Lower leg skin (tissue), 4 donors: ENCODE data around the gene TNFRSF13B. TPM values are rescaled to one million over a fixed set of nuclear protein-coding genes. Genes with fewer than 3 reads are reported as not detected.
"Not testable (repeated sequence)": the region's sequence is repeated elsewhere in the genome, so short reads cannot be mapped to it uniquely, and the experiment has no call there.

ENCODE experiments used
- DNase-seq, 2 donors: peaks; one replicate each; pipeline ENCODE4 v3.0.0-alpha.2; 2019; ENCODE audit warnings: low spot score in 2 of 2
- H3K4me3 ChIP-seq: fragments of 200-600 bp; sonication (generic); 2 replicates; pipeline ENCODE4 v1.5.1; 2017; ENCODE audit warnings: mild to moderate bottlenecking, low read depth; ENCODE audit not compliant: poor library complexity, severe bottlenecking
- POLR2A ChIP-seq, 2 donors: fragments of 450-650 bp; IDR thresholded peaks; one replicate each; pipeline ENCODE4 v1.6.1; 2016 to 2017; ENCODE audit warnings: antibody characterized with exemption in 2 of 2, mild to moderate bottlenecking in 1 of 2, moderate library complexity in 1 of 2
- WGBS, 2 donors: methylation state at CpG; one replicate each; pipeline ENCODE4 v1.1.5; 2018; 5-methylcytosine and 5-hydroxymethylcytosine counted together
- intact Hi-C: fragments of 100-400 bp; cut with DNase I; formaldehyde crosslinking; loops from one replicate; pipeline ENCODE4 v1.15.0; 2023; ENCODE audit warnings: low total_unique reads
- total RNA-seq, 4 donors: library from RNA; depleted of rRNA; stranded (reverse); fragments of >200 nt; gene quantifications; one replicate each; pipeline ENCODE4 v1.1.0, GENCODE V29; 2016
- TF ChIP-seq, protein P1 (sequence below), 3 donors: fragments of 450-650 bp; IDR thresholded peaks; one replicate each; pipeline ENCODE4 v1.5.1; 2016; ENCODE audit warnings: antibody characterized with exemption in 3 of 3, mild to moderate bottlenecking in 3 of 3, moderate library complexity in 2 of 3

The TNFRSF13B gene
- total RNA-seq, 4 donors from 2014 or later: not detected

DNA sequence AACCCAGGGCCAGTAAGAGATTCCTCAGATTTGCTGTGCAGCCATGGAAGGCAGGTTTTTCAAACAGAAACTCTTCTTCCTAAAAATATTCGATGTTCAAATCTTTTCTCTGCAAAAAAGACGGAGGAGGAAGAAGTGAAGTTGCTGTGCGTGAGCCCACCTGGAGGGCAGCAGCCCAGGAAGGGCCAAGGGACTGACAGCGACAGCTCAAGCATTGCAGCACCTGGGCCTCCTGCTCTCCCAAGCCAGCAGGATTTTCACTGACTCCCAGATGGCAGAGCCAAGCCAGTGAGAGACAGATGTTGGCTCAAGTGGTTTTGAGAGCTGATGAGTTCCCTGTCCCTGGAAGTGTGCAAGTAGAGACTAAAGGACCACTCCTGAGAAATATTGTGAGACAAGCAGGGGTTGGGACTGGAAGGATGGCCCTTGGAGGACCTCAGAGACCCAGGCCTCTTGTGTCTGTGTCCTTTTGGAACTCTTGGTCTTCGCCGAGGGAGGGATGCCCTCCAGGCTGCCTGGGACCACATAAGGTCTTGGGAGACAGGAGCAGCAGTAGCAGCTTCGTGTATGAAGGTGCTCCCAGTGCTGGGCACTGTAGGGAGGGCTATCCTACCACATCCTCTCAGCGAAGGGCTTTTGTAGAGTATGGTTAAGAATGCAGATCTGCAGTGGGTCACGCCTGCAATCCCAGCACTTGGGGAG is 29.3 kb upstream of the TNFRSF13B start:
- intact Hi-C loops: loop anchor here (10.0 kb wide), 1 partner anchor 134 kb away; no protein-coding TSS in a partner anchor
- WGBS, 2 donors: 79 to 84% methylated on average over 9 of the region's 9 CpGs
- DNase-seq: no peak
- no peak overlapping the region for H3K4me3 ChIP-seq
- TF ChIP-seq POLR2A (IDR thresholded peaks at IDR 0.05): no peak
- TF ChIP-seq, protein P1, sequence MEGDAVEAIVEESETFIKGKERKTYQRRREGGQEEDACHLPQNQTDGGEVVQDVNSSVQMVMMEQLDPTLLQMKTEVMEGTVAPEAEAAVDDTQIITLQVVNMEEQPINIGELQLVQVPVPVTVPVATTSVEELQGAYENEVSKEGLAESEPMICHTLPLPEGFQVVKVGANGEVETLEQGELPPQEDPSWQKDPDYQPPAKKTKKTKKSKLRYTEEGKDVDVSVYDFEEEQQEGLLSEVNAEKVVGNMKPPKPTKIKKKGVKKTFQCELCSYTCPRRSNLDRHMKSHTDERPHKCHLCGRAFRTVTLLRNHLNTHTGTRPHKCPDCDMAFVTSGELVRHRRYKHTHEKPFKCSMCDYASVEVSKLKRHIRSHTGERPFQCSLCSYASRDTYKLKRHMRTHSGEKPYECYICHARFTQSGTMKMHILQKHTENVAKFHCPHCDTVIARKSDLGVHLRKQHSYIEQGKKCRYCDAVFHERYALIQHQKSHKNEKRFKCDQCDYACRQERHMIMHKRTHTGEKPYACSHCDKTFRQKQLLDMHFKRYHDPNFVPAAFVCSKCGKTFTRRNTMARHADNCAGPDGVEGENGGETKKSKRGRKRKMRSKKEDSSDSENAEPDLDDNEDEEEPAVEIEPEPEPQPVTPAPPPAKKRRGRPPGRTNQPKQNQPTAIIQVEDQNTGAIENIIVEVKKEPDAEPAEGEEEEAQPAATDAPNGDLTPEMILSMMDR (IDR thresholded peaks at IDR 0.05): no peak

DNA sequence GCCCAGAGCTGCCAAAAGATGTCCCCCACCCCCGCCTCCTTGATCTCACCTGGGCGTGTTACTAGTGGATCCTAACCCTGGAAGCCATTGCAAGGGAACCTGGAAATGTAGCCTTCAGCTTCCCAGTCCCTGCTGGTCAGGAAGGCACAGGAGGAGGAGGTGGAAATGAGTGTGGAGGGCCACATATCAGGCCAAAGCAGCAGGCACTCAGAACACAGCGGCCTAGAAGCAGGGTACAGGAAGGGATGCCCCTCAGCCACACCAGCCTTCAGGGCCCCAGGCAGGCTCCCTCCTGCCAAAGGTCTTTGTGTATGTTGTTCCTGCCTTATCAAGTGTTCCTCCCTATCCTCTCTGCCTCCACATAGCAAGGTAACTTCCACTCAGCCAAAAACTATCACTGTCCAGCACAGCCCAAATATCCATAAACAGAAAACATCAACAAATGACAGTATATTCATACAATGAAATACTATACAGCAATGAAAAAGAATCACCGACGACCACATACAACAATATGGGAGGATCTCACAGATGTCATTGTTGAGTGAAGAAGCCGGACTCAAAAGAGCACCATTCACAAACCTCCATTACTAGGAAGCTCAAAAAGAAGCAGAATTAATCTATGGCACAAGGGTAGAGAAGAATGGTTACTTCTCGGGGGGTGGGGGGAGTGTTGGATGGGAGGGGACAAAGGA is 28.2 kb upstream of the TNFRSF13B start:
- intact Hi-C loops: loop anchor here (10.0 kb wide), 1 partner anchor 135 kb away; no protein-coding TSS in a partner anchor
- TF ChIP-seq POLR2A (IDR thresholded peaks at IDR 0.05): no peak
- TF ChIP-seq, protein P1 (IDR thresholded peaks at IDR 0.05): no peak
- no peak overlapping the region for H3K4me3 ChIP-seq
- no peak for DNase-seq
- 90% methylated on average over 6 to 7 of the region's 7 CpGs for WGBS, 2 donors

DNA sequence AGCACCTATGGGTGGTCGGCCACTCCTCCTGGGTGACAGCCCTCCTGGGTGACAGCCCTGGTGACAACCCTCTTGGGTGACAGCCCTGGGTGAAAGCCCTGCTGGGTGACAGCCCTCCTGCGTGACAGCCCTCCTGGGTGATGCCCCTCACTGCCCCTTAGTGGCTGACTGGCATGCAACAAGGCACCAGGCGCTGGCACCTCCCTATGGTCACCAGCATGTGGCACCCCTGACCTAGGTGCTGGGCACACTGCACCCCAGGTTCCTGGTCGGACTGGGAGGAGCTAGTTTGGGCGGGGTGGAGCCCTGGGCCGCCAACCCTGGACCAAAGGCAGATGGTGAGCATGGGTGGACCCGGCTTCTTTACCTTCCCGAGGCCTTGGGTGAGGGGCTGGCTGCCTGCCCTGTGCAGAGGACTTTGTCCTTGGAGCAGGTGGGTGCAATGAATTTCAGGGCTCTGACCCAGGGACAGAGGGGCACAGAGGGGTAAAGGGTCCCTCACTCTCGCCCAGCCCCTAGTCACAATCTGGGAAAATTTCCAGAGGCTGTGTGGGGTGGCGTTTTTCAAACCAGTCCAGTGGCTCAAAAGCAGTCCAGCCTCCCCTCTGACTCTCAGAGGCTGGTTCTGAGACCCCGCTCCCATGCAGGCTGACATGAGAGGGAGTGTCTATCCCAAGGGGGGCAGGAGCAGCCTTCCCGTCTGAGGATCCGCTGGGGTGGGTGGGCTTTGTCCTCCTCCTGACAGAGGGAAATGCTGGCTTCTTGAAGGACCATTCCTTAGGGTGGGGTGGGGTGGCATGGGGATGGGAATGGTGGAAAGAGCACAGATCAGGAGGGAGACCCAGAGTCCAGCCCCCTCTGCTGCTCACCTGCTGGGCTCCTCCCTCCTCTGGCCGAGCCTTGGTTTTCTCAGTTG is 25.9 kb upstream of the TNFRSF13B start:
- WGBS, 2 donors: 86 to 94% methylated on average over 13 to 14 of the region's 14 CpGs
- intact Hi-C loops: no loop called here
- DNase-seq: no peak
- TF ChIP-seq, protein P1 (IDR thresholded peaks at IDR 0.05): no peak
- no peak for TF ChIP-seq POLR2A (IDR thresholded peaks at IDR 0.05)
- no peak overlapping the region for H3K4me3 ChIP-seq

DNA sequence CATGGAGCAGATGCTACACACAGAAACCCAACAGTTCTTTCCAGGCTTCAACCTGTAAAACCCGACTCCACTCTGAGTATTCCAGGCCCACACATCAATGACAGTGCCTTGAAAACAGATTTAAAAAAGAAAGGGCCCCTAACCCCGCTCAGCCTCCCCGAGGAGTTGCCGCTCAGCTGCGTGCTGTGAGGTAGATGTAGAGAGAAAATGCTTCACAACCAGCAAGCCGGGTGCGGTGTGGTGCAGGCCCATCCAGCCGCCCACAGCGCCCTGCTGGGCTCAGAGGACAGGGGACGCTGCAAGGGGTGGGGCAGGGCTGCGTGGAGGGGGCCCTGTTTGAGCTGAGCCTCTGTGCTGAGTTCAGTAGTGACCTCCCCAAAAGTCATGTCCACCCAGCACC is 24.8 kb upstream of the TNFRSF13B start:
- DNase-seq, H3K4me3 ChIP-seq, intact Hi-C loops: not testable (repeated sequence)
- 92 to 93% methylated on average over 11 of the region's 11 CpGs for WGBS, 2 donors

DNA sequence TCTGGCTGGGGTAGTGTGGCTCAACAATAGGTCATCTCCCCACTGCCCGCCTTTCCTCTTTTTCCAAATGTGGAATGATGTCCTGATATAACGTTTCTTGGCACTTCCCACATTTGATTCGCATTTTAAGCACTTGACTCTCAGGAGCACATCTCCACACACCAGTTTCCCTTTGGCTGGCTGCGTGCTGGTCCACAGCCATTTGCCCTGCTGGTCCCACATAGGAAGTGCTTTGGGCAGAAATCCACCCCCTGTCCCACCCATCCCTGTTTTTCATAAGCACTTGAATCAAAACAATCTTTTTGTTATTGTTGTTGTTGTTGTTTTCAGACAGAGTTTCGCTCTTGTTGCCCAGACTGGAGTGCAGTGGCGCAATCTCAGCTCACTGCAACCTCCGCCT is 24.0 kb upstream of the TNFRSF13B start:
- intact Hi-C loops: no loop called here
- TF ChIP-seq, protein P1 (IDR thresholded peaks at IDR 0.05): no peak
- no peak for TF ChIP-seq POLR2A (IDR thresholded peaks at IDR 0.05)
- 91 to 94% methylated on average over 7 of the region's 7 CpGs for WGBS, 2 donors
- H3K4me3 ChIP-seq: no peak overlapping the region
- DNase-seq: no peak

DNA sequence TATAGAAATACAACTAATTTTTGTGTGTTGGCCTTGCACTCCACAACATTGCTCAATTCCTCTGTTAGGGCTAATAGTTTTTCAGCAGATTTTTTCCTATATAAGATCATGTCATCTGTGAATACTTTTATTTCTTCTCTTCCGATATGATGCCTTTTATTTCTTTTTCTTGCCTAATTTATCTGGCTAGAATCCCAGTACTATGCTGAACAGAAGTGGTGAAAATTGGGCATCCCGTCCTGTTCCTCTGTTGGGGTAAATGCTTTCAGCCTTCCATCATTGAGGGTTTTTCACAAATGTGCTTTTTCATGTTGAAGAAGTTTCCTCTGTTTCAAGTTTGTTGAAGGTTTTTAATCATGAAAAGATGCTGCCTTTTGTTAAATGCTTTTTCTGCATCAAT is 22.7 kb upstream of the TNFRSF13B start:
- 60 to 61% methylated on average over 2 of the region's 2 CpGs for WGBS, 2 donors
- intact Hi-C loops: no loop called here

More for the DNA sequence above, 22.7 kb upstream of the TNFRSF13B start:
- DNase-seq: no peak
- H3K4me3 ChIP-seq: no peak overlapping the region
- TF ChIP-seq, protein P1 (IDR thresholded peaks at IDR 0.05): no peak
- no peak for TF ChIP-seq POLR2A (IDR thresholded peaks at IDR 0.05)
